A673 (cell line): ENCODE results near the gene ZC3H18.

ENCODE experiments used
- CTCF ChIP-seq: fragments of 300-800, 200-600 bp; sonication (generic); conservative IDR thresholded peaks from 2 replicates; pipeline ENCODE4 v1.5.1; 2017; ENCODE audit warnings: low read depth, mild to moderate bottlenecking, antibody characterized with exemption, low read length, moderate library complexity, mixed read lengths
- EZH2 ChIP-seq: fragments of 200-600 bp; sonication (generic); IDR thresholded peaks from 2 replicates; pipeline ENCODE4 v1.6.1; 2017; ENCODE audit warnings: borderline replicate concordance, low read depth, mild to moderate bottlenecking, mixed read lengths, antibody characterized with exemption, low read length; ENCODE audit not compliant: poor library complexity, severe bottlenecking

GRCh38 chr16:88522276-88522949 is 47.8 kb upstream of the ZC3H18 start:
- no peak for TF ChIP-seq CTCF
- no peak for TF ChIP-seq EZH2
